ENCODE results near the gene FADS1.

DNA sequence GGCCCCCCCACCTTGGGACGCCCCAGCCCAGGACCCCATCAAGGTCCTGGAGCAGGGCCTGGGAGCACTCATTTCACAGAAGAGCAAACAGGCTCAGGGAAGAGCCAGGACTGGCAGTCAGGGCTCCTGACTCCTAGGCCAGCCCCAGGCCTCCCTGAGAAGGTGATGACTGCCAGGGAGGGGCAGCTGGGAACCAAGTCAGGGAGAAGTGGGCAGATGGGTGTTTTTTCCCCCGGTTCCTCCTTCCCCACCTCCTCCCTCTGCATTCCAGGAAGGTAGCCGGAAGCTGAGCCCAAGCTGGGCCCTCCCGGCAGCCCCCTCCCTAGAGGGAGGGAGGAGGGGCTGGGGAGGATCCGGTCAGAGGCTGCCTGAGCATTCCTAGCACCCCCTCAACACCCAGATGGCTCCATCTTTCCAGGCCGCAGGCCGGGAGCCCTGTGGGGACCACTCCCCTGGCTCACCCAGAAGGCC is 44.8 kb downstream of the FADS1 start:
- TF ChIP-seq, protein P1, sequence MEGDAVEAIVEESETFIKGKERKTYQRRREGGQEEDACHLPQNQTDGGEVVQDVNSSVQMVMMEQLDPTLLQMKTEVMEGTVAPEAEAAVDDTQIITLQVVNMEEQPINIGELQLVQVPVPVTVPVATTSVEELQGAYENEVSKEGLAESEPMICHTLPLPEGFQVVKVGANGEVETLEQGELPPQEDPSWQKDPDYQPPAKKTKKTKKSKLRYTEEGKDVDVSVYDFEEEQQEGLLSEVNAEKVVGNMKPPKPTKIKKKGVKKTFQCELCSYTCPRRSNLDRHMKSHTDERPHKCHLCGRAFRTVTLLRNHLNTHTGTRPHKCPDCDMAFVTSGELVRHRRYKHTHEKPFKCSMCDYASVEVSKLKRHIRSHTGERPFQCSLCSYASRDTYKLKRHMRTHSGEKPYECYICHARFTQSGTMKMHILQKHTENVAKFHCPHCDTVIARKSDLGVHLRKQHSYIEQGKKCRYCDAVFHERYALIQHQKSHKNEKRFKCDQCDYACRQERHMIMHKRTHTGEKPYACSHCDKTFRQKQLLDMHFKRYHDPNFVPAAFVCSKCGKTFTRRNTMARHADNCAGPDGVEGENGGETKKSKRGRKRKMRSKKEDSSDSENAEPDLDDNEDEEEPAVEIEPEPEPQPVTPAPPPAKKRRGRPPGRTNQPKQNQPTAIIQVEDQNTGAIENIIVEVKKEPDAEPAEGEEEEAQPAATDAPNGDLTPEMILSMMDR (IDR thresholded peaks at IDR 0.05) = no peak
- no peak for TF ChIP-seq POLR2A (IDR thresholded peaks at IDR 0.05)
